Measurements from ENCODE around the gene KCND2.
"Not testable (repeated sequence)": the region's sequence is repeated elsewhere in the genome, so short reads cannot be mapped to it uniquely, and the experiment has no call there.

Gene KCND2

GRCh38 chr7:120680985-120681384, 408.0 kb downstream of the KCND2 start:
- no peak for TF ChIP-seq CTCF (IDR thresholded peaks at IDR 0.05; ENCODE audit: low read length, missing control alignments)
- no peak for DNase-seq (ENCODE audit: low read depth)

GRCh38 chr7:120684463-120684862, 411.5 kb downstream of the KCND2 start:
- no peak overlapping the region for H3K4me3 ChIP-seq (replicated peaks; ENCODE audit: low read depth, low read length)
- no peak for TF ChIP-seq CTCF (IDR thresholded peaks at IDR 0.05; ENCODE audit: low read length, missing control alignments)
- no peak for DNase-seq (ENCODE audit: low read depth)

More at GRCh38 chr7:120680985-120681384, 408.0 kb downstream of the KCND2 start:
- no peak overlapping the region for H3K4me3 ChIP-seq (replicated peaks; ENCODE audit: low read depth, low read length)

- DNase-seq (ENCODE audit: low read depth), result no peak
- no peak overlapping the region for H3K4me3 ChIP-seq (replicated peaks; ENCODE audit: low read depth, low read length)
- no peak for TF ChIP-seq CTCF (IDR thresholded peaks at IDR 0.05; ENCODE audit: low read length, missing control alignments)
Measured at GRCh38 chr7:120691915-120692314, 418.9 kb downstream of the KCND2 start.

- no peak for DNase-seq (ENCODE audit: low read depth)
- TF ChIP-seq CTCF (IDR thresholded peaks at IDR 0.05; ENCODE audit: low read length, missing control alignments), result no peak
- no peak overlapping the region for H3K4me3 ChIP-seq (replicated peaks; ENCODE audit: low read depth, low read length)
Measured at GRCh38 chr7:120695848-120696247, 422.9 kb downstream of the KCND2 start.

GRCh38 chr7:120700796-120701195, 427.8 kb downstream of the KCND2 start:
- DNase-seq (ENCODE audit: low read depth), result no peak
- TF ChIP-seq CTCF (IDR thresholded peaks at IDR 0.05; ENCODE audit: low read length, missing control alignments), result no peak
- no peak overlapping the region for H3K4me3 ChIP-seq (replicated peaks; ENCODE audit: low read depth, low read length)

- not testable (repeated sequence) for H3K4me3 ChIP-seq (replicated peaks; ENCODE audit: low read depth, low read length); DNase-seq (ENCODE audit: low read depth)
Measured at GRCh38 chr7:120702408-120702807, 429.4 kb downstream of the KCND2 start.

- DNase-seq (ENCODE audit: low read depth), result no peak
- no peak overlapping the region for H3K4me3 ChIP-seq (replicated peaks; ENCODE audit: low read depth, low read length)
- no peak for TF ChIP-seq CTCF (IDR thresholded peaks at IDR 0.05; ENCODE audit: low read length, missing control alignments)
Measured at GRCh38 chr7:120703585-120704240, 430.7 kb downstream of the KCND2 start.
